ENCODE data around the gene HSPD1. TPM values are rescaled to one million over a fixed set of nuclear protein-coding genes. Genes with fewer than 3 reads are reported as not detected.

Gene HSPD1
- polyA plus RNA-seq, 1 donor (not counting 4 experiments of a cell fraction or from before 2014, with no cell fraction given) = 405 TPM

DNA sequence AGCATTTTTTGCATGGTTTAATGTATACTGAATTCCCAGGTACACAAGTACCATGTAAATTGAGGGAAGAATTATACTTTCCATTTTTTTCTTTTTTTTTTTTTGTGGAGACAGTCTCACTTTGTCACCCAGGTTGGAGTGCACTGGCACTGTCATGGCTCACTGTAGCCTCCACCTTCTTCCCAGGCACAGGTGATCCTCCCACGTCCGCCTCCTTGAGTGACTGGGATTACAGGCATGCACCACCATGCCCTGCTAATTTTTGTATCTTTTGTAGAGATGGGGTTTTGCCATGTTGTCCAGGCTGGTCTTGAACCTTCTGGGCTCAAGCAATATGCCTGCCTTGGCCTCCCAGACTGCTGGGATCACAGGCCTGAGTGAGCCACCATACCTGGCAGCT lies 4.4 kb upstream of the HSPD1 start:
- H3K27ac ChIP-seq (ENCODE audit: control insufficient read depth, insufficient read depth, low read length) = no peak overlapping the region
- no peak overlapping the region for H3K4me2 ChIP-seq (ENCODE audit: control insufficient read depth, extremely low read depth, insufficient read depth, low read depth, low read length)
- dilution Hi-C loops (cut with MboI; ENCODE audit: extremely low pct_ligation_motif_present, low sequenced_read_pairs) = no loop called here
- no peak for FAIRE-seq
- DNase-seq (ENCODE audit: low read depth, low spot score) = no peak
- H3K9me3 ChIP-seq (ENCODE audit: control insufficient read depth, low read depth, low read length) = no peaks in the 10 kb centered on the region
- H3K9me1 ChIP-seq (ENCODE audit: control insufficient read depth, extremely low read depth, insufficient read depth, low read length) = no peaks in the 10 kb centered on the region
- no peak overlapping the region for H3K9ac ChIP-seq (ENCODE audit: control insufficient read depth, extremely low read depth, insufficient read depth, low read length)
- H3K27me3 ChIP-seq (ENCODE audit: control insufficient read depth, extremely low read depth, insufficient read depth, low read length) = no peaks in the 10 kb centered on the region
- H3K4me1 ChIP-seq (ENCODE audit: control insufficient read depth, extremely low read depth, insufficient read depth, low read length) = peaks cover 11% of the 10 kb centered on the region
- H4K20me1 ChIP-seq (ENCODE audit: control insufficient read depth, extremely low read depth, insufficient read depth, low read length) = no peaks in the 10 kb centered on the region
- H3K79me2 ChIP-seq (ENCODE audit: control insufficient read depth, insufficient read depth, low read length) = peaks cover 46% of the 10 kb centered on the region
- TF ChIP-seq EZH2 (IDR thresholded peaks at IDR 0.05; ENCODE audit: low read length) = no peak
- TF ChIP-seq, protein P1, sequence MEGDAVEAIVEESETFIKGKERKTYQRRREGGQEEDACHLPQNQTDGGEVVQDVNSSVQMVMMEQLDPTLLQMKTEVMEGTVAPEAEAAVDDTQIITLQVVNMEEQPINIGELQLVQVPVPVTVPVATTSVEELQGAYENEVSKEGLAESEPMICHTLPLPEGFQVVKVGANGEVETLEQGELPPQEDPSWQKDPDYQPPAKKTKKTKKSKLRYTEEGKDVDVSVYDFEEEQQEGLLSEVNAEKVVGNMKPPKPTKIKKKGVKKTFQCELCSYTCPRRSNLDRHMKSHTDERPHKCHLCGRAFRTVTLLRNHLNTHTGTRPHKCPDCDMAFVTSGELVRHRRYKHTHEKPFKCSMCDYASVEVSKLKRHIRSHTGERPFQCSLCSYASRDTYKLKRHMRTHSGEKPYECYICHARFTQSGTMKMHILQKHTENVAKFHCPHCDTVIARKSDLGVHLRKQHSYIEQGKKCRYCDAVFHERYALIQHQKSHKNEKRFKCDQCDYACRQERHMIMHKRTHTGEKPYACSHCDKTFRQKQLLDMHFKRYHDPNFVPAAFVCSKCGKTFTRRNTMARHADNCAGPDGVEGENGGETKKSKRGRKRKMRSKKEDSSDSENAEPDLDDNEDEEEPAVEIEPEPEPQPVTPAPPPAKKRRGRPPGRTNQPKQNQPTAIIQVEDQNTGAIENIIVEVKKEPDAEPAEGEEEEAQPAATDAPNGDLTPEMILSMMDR (optimal IDR thresholded peaks at IDR 0.05 in 1 of 3, IDR thresholded peaks at IDR 0.05 in 1 of 3, conservative IDR thresholded peaks at IDR 0.05 in 1 of 3; ENCODE audit: extremely low read depth in 1 of 3, insufficient read depth in 2 of 3, low read length in 3 of 3) = no peak
- peaks cover 3 to 13% of the 10 kb centered on the region in 2 experiments for H3K36me3 ChIP-seq (ENCODE audit: control insufficient read depth in 2 of 2, extremely low read depth in 1 of 2, insufficient read depth in 2 of 2, low read length in 2 of 2)
- H3K4me3 ChIP-seq (ENCODE audit: control insufficient read depth in 2 of 3, extremely low read depth in 1 of 3, insufficient read depth in 2 of 3, low read depth in 1 of 3, low read length in 3 of 3) = no peak overlapping the region
- H2AFZ ChIP-seq (ENCODE audit: control insufficient read depth, low read length) = no peak overlapping the region

DNA sequence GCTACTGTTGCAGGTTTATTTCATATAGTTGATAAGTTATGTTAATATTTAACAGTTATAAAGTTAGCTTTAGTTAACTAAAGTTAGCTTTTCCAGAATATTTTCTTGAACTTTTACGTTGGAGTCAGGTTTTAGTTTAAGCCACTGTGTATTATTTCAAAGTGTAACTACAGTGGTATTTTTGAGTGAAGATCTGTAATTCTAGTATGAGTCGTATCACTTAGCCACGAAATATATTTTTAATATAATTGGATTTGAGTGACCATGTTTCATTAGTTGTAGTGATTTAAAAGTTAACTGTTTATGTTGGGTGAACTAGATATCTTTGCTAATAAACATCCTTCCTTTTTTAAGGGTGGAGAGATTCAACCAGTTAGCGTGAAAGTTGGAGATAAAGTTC lies 3.0 kb upstream of the HSPD1 start:
- Histone ChIP-seq H3K4me3 (ENCODE audit: control insufficient read depth in 2 of 3, extremely low read depth in 1 of 3, insufficient read depth in 2 of 3, low read depth in 1 of 3, low read length in 3 of 3) (peak overlapping the region in 2 of 3 experiments; percentile 58 to 98), H2AFZ (ENCODE audit: control insufficient read depth, low read length) (no peak overlapping the region), H3K9me3 (ENCODE audit: control insufficient read depth, low read depth, low read length) (no peaks in the 10 kb centered on the region), H3K27ac (ENCODE audit: control insufficient read depth, insufficient read depth, low read length) (no peak overlapping the region), H3K9ac (ENCODE audit: control insufficient read depth, extremely low read depth, insufficient read depth, low read length) (no peak overlapping the region), H3K79me2 (ENCODE audit: control insufficient read depth, insufficient read depth, low read length) (peaks cover 59% of the 10 kb centered on the region), H3K4me2 (ENCODE audit: control insufficient read depth, extremely low read depth, insufficient read depth, low read depth, low read length) (peak overlapping the region; percentile 85), H3K4me1 (ENCODE audit: control insufficient read depth, extremely low read depth, insufficient read depth, low read length) (peaks cover 15% of the 10 kb centered on the region), H3K27me3 (ENCODE audit: control insufficient read depth, extremely low read depth, insufficient read depth, low read length) (no peaks in the 10 kb centered on the region), H4K20me1 (ENCODE audit: control insufficient read depth, extremely low read depth, insufficient read depth, low read length) (peaks cover 2% of the 10 kb centered on the region), H3K36me3 (ENCODE audit: control insufficient read depth in 2 of 2, extremely low read depth in 1 of 2, insufficient read depth in 2 of 2, low read length in 2 of 2) (peaks cover 5 to 25% of the 10 kb centered on the region in 2 experiments), H3K9me1 (ENCODE audit: control insufficient read depth, extremely low read depth, insufficient read depth, low read length) (no peaks in the 10 kb centered on the region)
- dilution Hi-C loops (cut with MboI; ENCODE audit: extremely low pct_ligation_motif_present, low sequenced_read_pairs) = no loop called here
- TF ChIP-seq, protein P1 (optimal IDR thresholded peaks at IDR 0.05 in 1 of 3, IDR thresholded peaks at IDR 0.05 in 1 of 3, conservative IDR thresholded peaks at IDR 0.05 in 1 of 3; ENCODE audit: extremely low read depth in 1 of 3, insufficient read depth in 2 of 3, low read length in 3 of 3) = no peak
- no peak for DNase-seq (ENCODE audit: low read depth, low spot score)
- no peak for FAIRE-seq
